ENCODE results near the gene TSHZ2. TPM values are rescaled to one million over a fixed set of nuclear protein-coding genes. Genes with fewer than 3 reads are reported as not detected.

TSHZ2 gene
- total RNA-seq, 4 donors from 2014 or later = 1.0 to 3.5 (median 2.8) TPM

GRCh38 chr20:53495398-53496092, 523.4 kb downstream of the TSHZ2 start:
- H3K4me3 ChIP-seq = no peak overlapping the region
- no peaks in the 10 kb centered on the region for H3K36me3 ChIP-seq
- in situ Hi-C loops (cut with MboI; ENCODE audit: low sequenced_read_pairs in 4 of 4) (no loop called here), intact Hi-C loops (cut with DNase I; ENCODE audit: low total_unique reads) (no loop called here)
- no peaks in the 10 kb centered on the region for H3K4me1 ChIP-seq
- TF ChIP-seq POLR2A (IDR thresholded peaks at IDR 0.05) = no peak
- H3K27me3 ChIP-seq = no peaks in the 10 kb centered on the region
- H3K9me3 ChIP-seq = no peaks in the 10 kb centered on the region
- H3K27ac ChIP-seq = no peak overlapping the region
- no peak for ATAC-seq
- no peak for DNase-seq

GRCh38 chr20:53497246-53497645, 525.1 kb downstream of the TSHZ2 start:
- intact Hi-C loops (cut with DNase I; ENCODE audit: low total_unique reads) = no loop called here

GRCh38 chr20:53498341-53498740, 526.2 kb downstream of the TSHZ2 start:
- ATAC-seq = no peak
- no peak overlapping the region for H3K4me3 ChIP-seq
- intact Hi-C loops (cut with DNase I; ENCODE audit: low total_unique reads) (no loop called here), in situ Hi-C loops (cut with MboI; ENCODE audit: low sequenced_read_pairs in 4 of 4) (no loop called here)
- H3K27ac ChIP-seq = no peak overlapping the region
- H3K9me3 ChIP-seq = no peaks in the 10 kb centered on the region
- DNase-seq = no peak
- H3K4me1 ChIP-seq = no peaks in the 10 kb centered on the region
- H3K36me3 ChIP-seq = no peaks in the 10 kb centered on the region
- H3K27me3 ChIP-seq = no peaks in the 10 kb centered on the region
- TF ChIP-seq CTCF (IDR thresholded peaks at IDR 0.05 in 4 of 5, conservative IDR thresholded peaks at IDR 0.05 in 1 of 5) = no peak

More at GRCh38 chr20:53497246-53497645, 525.1 kb downstream of the TSHZ2 start:
- DNase-seq = no peak
- TF ChIP-seq POLR2A (IDR thresholded peaks at IDR 0.05) (no peak), CTCF (IDR thresholded peaks at IDR 0.05 in 4 of 5, conservative IDR thresholded peaks at IDR 0.05 in 1 of 5) (no peak)
- Histone ChIP-seq H3K27ac (no peak overlapping the region), H3K36me3 (no peaks in the 10 kb centered on the region), H3K27me3 (no peaks in the 10 kb centered on the region), H3K9me3 (no peaks in the 10 kb centered on the region), H3K4me3 (no peak overlapping the region), H3K4me1 (no peaks in the 10 kb centered on the region)
- in situ Hi-C loops (cut with MboI; ENCODE audit: low sequenced_read_pairs in 4 of 4) = no loop called here
- no peak for ATAC-seq

GRCh38 chr20:53500651-53501050, 528.5 kb downstream of the TSHZ2 start:
- ATAC-seq (no peak), DNase-seq (no peak)
- in situ Hi-C loops (cut with MboI; ENCODE audit: low sequenced_read_pairs in 4 of 4) = no loop called here
- no peak overlapping the region for H3K27ac ChIP-seq
- H3K9me3 ChIP-seq = no peaks in the 10 kb centered on the region
- intact Hi-C loops (cut with DNase I; ENCODE audit: low total_unique reads) = no loop called here
- TF ChIP-seq POLR2A (IDR thresholded peaks at IDR 0.05) = no peak
- TF ChIP-seq CTCF (IDR thresholded peaks at IDR 0.05 in 4 of 5, conservative IDR thresholded peaks at IDR 0.05 in 1 of 5) = no peak
- no peaks in the 10 kb centered on the region for H3K4me1 ChIP-seq
- H3K4me3 ChIP-seq = no peak overlapping the region
- no peaks in the 10 kb centered on the region for H3K36me3 ChIP-seq
- no peaks in the 10 kb centered on the region for H3K27me3 ChIP-seq

GRCh38 chr20:53502820-53503219, 530.7 kb downstream of the TSHZ2 start:
- Histone ChIP-seq H3K4me3 (no peak overlapping the region), H3K9me3 (no peaks in the 10 kb centered on the region), H3K27ac (no peak overlapping the region), H3K27me3 (no peaks in the 10 kb centered on the region), H3K36me3 (no peaks in the 10 kb centered on the region), H3K4me1 (no peaks in the 10 kb centered on the region)
- intact Hi-C loops (cut with DNase I; ENCODE audit: low total_unique reads) = no loop called here
- TF ChIP-seq POLR2A (IDR thresholded peaks at IDR 0.05) = no peak
- no peak for TF ChIP-seq CTCF (IDR thresholded peaks at IDR 0.05 in 4 of 5, conservative IDR thresholded peaks at IDR 0.05 in 1 of 5)
- in situ Hi-C loops (cut with MboI; ENCODE audit: low sequenced_read_pairs in 4 of 4) = no loop called here
- no peak for ATAC-seq
- no peak for DNase-seq
